Upper lobe of right lung (tissue), 1 donor: ENCODE results near the gene PELI1. TPM values are rescaled to one million over a fixed set of nuclear protein-coding genes. Genes with fewer than 3 reads are reported as not detected.

Experiments
- ATAC-seq: fragments of 200-7000 bp; cut with Tn5 transposase; one replicate; pipeline ENCODE4 v1.9.1; 2020; ENCODE audit warnings: mild to moderate bottlenecking, moderate library complexity
- DNase-seq: peaks from one replicate; pipeline ENCODE4 v3.0.0-alpha.2; 2020
- H3K27ac ChIP-seq: fragments of 200-600 bp; one replicate; pipeline ENCODE4 v1.8.0; 2022
- H3K27me3 ChIP-seq: fragments of 200-600 bp; one replicate; pipeline ENCODE4 v1.8.0; 2022; ENCODE audit warnings: mild to moderate bottlenecking
- H3K36me3 ChIP-seq: fragments of 200-600 bp; one replicate; pipeline ENCODE4 v1.8.0; 2022
- H3K4me1 ChIP-seq: fragments of 200-600 bp; one replicate; pipeline ENCODE4 v1.8.0; 2022
- H3K4me3 ChIP-seq: fragments of 200-600 bp; one replicate; pipeline ENCODE4 v1.8.0; 2022; ENCODE audit warnings: mild to moderate bottlenecking
- H3K9me3 ChIP-seq: fragments of 200-600 bp; one replicate; pipeline ENCODE4 v1.8.0; 2022
- CTCF ChIP-seq: fragments of 200-600 bp; IDR thresholded peaks from one replicate; pipeline ENCODE4 v1.8.0; 2022; ENCODE audit warnings: antibody characterized with exemption
- intact Hi-C: fragments of 100-400 bp; cut with DNase I; formaldehyde crosslinking; loops from one replicate; pipeline ENCODE4 v1.11.0; 2022
- total RNA-seq: library from RNA; stranded (reverse); fragmentation: NEBNext Ultra II Directional; extraction: Animal tissue kit (Norgen Biotek cat#: 25700); gene quantifications from one replicate; pipeline ENCODE4 v1.2.1, GENCODE V29; 2021
- donor health status: DM: no; HTN: yes; CAD: no; lungs with severe emphysema.

Gene PELI1
- total RNA-seq, 1 donor from 2014 or later: 35.8 TPM

- H3K27ac ChIP-seq: no peak overlapping the region
- peak overlapping the region; percentile 86 for H3K4me3 ChIP-seq
- no peak for ATAC-seq
- no peaks in the 10 kb centered on the region for H3K9me3 ChIP-seq
- no peaks in the 10 kb centered on the region for H3K27me3 ChIP-seq
- no peaks in the 10 kb centered on the region for H3K36me3 ChIP-seq
- TF ChIP-seq CTCF: no peak
- intact Hi-C loops: no loop called here
- DNase-seq: no peak
- H3K4me1 ChIP-seq: peaks cover 24% of the 10 kb centered on the region
Measured at GRCh38 chr2:64140665-64141200, 3.5 kb downstream of the PELI1 start.

- no peak overlapping the region for H3K4me3 ChIP-seq
- no peak for ATAC-seq
Measured at GRCh38 chr2:64139956-64140355, 4.3 kb downstream of the PELI1 start.

GRCh38 chr2:64137996-64138395 is 6.2 kb downstream of the PELI1 start:
- intact Hi-C loops: no loop called here
- DNase-seq: no peak
- H3K4me1 ChIP-seq: peaks cover 30% of the 10 kb centered on the region

More at GRCh38 chr2:64139956-64140355, 4.3 kb downstream of the PELI1 start:
- TF ChIP-seq CTCF: no peak
- Histone ChIP-seq H3K27me3 (no peaks in the 10 kb centered on the region), H3K9me3 (no peaks in the 10 kb centered on the region), H3K36me3 (no peaks in the 10 kb centered on the region), H3K4me1 (peaks cover 27% of the 10 kb centered on the region), H3K27ac (no peak overlapping the region)
- intact Hi-C loops: no loop called here
- DNase-seq: no peak

GRCh38 chr2:64137567-64137966 is 6.7 kb downstream of the PELI1 start:
- no peak for ATAC-seq
- Histone ChIP-seq H3K36me3 (no peaks in the 10 kb centered on the region), H3K4me1 (peaks cover 30% of the 10 kb centered on the region), H3K9me3 (no peaks in the 10 kb centered on the region), H3K27me3 (no peaks in the 10 kb centered on the region), H3K4me3 (no peak overlapping the region), H3K27ac (no peak overlapping the region)
- TF ChIP-seq CTCF: no peak
- DNase-seq: no peak
- intact Hi-C loops: no loop called here

More at GRCh38 chr2:64137996-64138395, 6.2 kb downstream of the PELI1 start:
- no peak overlapping the region for H3K27ac ChIP-seq
- no peak for TF ChIP-seq CTCF
- H3K9me3 ChIP-seq: no peaks in the 10 kb centered on the region
- H3K27me3 ChIP-seq: no peaks in the 10 kb centered on the region
- H3K4me3 ChIP-seq: no peak overlapping the region
- peak; percentile 71 for ATAC-seq
- no peaks in the 10 kb centered on the region for H3K36me3 ChIP-seq

- H3K9me3 ChIP-seq: no peaks in the 10 kb centered on the region
- ATAC-seq (no peak), DNase-seq (no peak)
- H3K27me3 ChIP-seq: no peaks in the 10 kb centered on the region
- intact Hi-C loops: no loop called here
- H3K36me3 ChIP-seq: no peaks in the 10 kb centered on the region
- H3K27ac ChIP-seq: no peak overlapping the region
- no peak overlapping the region for H3K4me3 ChIP-seq
- H3K4me1 ChIP-seq: peaks cover 20% of the 10 kb centered on the region
- no peak for TF ChIP-seq CTCF
Measured at GRCh38 chr2:64135421-64135820, 8.8 kb downstream of the PELI1 start.

- ATAC-seq (no peak), DNase-seq (no peak)
- TF ChIP-seq CTCF: no peak
- H3K27ac ChIP-seq: no peak overlapping the region
- H3K4me3 ChIP-seq: no peak overlapping the region
- H3K4me1 ChIP-seq: peaks cover 20% of the 10 kb centered on the region
- no peaks in the 10 kb centered on the region for H3K36me3 ChIP-seq
- H3K9me3 ChIP-seq: no peaks in the 10 kb centered on the region
- intact Hi-C loops: no loop called here
- no peaks in the 10 kb centered on the region for H3K27me3 ChIP-seq
Measured at GRCh38 chr2:64134813-64135212, 9.4 kb downstream of the PELI1 start.
